ENCODE results near the gene GSTM2.

GSTM2 gene

DNA sequence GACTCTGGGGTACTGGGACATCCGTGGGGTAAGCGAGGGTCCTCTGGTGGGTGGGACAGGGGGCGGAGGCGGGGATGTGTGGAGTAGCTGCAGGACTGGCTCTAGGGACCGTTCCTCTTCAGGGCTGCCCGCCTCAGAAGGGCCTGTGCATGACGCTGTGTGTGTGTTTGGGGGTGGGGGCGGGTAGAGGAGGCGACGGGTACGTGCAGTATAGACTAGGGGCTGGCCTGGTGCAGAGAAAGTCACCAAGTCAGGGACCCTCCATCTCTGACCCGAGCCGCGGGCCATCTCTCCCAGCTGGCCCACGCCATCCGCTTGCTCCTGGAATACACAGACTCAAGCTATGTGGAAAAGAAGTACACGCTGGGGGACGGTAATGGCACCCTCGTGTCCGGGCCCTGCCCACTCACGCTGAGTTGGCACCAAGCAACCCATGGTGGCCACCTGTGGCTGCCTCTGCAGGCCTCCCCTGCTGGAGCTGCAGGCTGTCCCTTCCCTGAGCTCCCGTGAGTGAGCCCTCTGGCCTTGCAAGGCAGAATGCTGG lies 44.5 kb downstream of the GSTM2 start:
- in situ Hi-C loops (cut with HindIII; ENCODE audit: low pct_ligation_motif_present, low sequenced_read_pairs): no loop called here
- no peaks in the 10 kb centered on the region for H3K27me3 ChIP-seq (replicated peaks)

DNA sequence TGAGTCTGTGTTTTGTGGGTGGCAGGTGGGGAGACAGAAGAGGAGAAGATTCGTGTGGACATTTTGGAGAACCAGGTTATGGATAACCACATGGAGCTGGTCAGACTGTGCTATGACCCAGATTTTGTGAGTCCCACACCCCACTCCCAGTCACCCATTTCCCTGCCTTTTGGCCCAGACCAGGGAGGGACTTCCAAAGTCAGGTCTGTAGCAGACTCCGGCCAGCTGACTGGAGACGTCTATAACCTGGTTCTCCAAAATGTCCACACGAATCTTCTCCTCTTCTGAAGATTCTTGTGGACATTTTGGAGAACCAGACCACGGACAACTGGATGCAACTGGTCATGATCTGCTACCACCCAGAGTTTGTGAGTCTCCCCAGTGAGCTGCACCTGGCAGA lies 45.8 kb downstream of the GSTM2 start:
- Histone ChIP-seq H3K27ac (no peak overlapping the region), H3K27me3 (replicated peaks) (no peaks in the 10 kb centered on the region), H3K4me3 (ENCODE audit: low read depth, low read length) (no peak overlapping the region), H3K36me3 (replicated peaks) (no peaks in the 10 kb centered on the region)
- no peak for DNase-seq
- in situ Hi-C loops (cut with HindIII; ENCODE audit: low pct_ligation_motif_present, low sequenced_read_pairs): no loop called here
- TF ChIP-seq CTCF (IDR thresholded peaks at IDR 0.05; ENCODE audit: low read depth, low read length, missing control alignments): no peak

More for the DNA sequence above, 44.5 kb downstream of the GSTM2 start:
- Histone ChIP-seq H3K4me3 (ENCODE audit: low read depth, low read length) (peak overlapping the region; percentile 40), H3K36me3 (replicated peaks) (no peaks in the 10 kb centered on the region), H3K27ac (no peak overlapping the region)
- TF ChIP-seq CTCF (IDR thresholded peaks at IDR 0.05; ENCODE audit: low read depth, low read length, missing control alignments): no peak
- no peak for DNase-seq

DNA sequence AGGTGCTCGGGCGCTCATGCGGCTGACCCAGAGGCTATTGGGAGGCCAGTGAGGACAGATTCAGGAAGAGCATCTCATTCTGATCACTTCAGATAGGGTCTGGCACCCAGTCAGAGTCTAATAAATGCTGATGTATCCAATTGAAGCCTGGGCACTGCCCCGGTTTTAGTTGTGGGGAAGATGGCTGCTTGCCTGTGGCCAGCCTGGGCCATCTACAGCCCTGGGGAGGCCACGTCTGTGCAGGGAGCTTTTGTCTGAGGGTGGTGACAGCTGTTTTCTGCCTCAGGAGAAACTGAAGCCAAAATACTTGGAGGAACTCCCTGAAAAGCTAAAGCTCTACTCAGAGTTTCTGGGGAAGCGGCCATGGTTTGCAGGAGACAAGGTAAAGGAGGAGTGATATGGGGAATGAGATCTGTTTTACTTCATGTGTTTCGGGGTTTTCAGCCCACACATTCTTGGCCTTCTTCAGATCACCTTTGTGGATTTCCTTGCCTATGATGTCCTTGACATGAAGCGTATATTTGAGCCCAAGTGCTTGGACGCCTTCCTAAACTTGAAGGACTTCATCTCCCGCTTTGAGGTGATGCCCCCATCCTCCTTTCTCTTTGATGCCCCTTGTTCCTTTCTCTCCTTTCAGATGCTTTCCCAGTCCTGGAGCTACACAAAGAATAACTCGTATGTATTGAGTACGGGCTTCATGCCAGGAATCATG lies 47.0 kb downstream of the GSTM2 start:
- Histone ChIP-seq H3K4me3 (ENCODE audit: low read depth, low read length) (no peak overlapping the region), H3K36me3 (replicated peaks) (no peaks in the 10 kb centered on the region), H3K27me3 (replicated peaks) (no peaks in the 10 kb centered on the region), H3K27ac (no peak overlapping the region)
- in situ Hi-C loops (cut with HindIII; ENCODE audit: low pct_ligation_motif_present, low sequenced_read_pairs): no loop called here
- no peak for DNase-seq
- TF ChIP-seq CTCF (IDR thresholded peaks at IDR 0.05; ENCODE audit: low read depth, low read length, missing control alignments): no peak

- Histone ChIP-seq H3K27me3 (replicated peaks) (no peaks in the 10 kb centered on the region), H3K4me3 (ENCODE audit: low read depth, low read length) (no peak overlapping the region), H3K27ac (no peak overlapping the region), H3K36me3 (replicated peaks) (no peaks in the 10 kb centered on the region)
- no peak for DNase-seq
- in situ Hi-C loops (cut with HindIII; ENCODE audit: low pct_ligation_motif_present, low sequenced_read_pairs): no loop called here
- TF ChIP-seq CTCF (IDR thresholded peaks at IDR 0.05; ENCODE audit: low read depth, low read length, missing control alignments): no peak
These were observed 48.3 kb downstream of the GSTM2 start for GRCh38 chr1:109716121-109716520.

GRCh38 chr1:109716570-109717090 lies 48.8 kb downstream of the GSTM2 start:
- no peaks in the 10 kb centered on the region for H3K36me3 ChIP-seq (replicated peaks)
- H3K27me3 ChIP-seq (replicated peaks): no peaks in the 10 kb centered on the region
- TF ChIP-seq CTCF (IDR thresholded peaks at IDR 0.05; ENCODE audit: low read depth, low read length, missing control alignments): no peak
- H3K4me3 ChIP-seq (ENCODE audit: low read depth, low read length): no peak overlapping the region
- in situ Hi-C loops (cut with HindIII; ENCODE audit: low pct_ligation_motif_present, low sequenced_read_pairs): no loop called here
- no peak overlapping the region for H3K27ac ChIP-seq
- no peak for DNase-seq

Data from brain microvascular endothelial cell (primary cell).